Activated CD4-positive, alpha-beta T cell treated with anti-CD3 and anti-CD28 coated beads, Interleukin-10, Interleukin-2, amounts not matched to agents 100 ng/mL and 50 ng/mL, durations not matched to agents 16 hours and 8 hours (primary cell): Measurements from ENCODE around the gene SLC17A8.
"Not testable (repeated sequence)": the region's sequence is repeated elsewhere in the genome, so short reads cannot be mapped to it uniquely, and the experiment has no call there.

ENCODE experiments used
- DNase-seq: peaks from one replicate; pipeline ENCODE4 v3.0.0-alpha.2; 2020

The SLC17A8 gene

DNA sequence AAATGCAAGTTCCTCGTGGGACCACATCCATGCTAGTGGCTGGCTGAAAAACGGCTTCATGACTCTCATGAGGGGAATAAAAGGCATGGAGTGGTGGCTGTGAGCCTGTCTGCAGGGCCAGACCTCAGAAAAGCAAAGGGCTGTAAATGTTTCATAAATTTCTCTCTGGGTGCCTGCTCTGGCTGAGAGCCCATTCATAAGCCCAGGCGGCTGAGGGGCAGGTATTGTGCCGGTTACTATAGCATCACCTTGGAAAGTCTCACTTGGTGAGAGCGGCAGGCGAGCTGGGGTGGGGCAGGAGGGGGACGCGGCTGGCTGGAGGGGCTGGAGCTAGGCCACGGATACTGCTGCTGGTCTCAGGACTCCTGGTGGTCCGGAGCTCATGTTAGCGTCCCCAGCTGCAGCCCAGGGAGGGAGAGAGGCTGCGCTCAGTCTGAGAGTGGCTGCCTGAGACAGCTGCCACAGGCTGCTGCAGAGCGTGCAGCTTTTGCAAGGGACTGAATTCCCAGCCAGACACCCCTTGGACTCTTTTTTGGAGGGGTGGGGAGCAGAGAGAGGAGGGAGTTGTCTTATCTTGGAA, at the start of gene SLC17A8:
Gene SLC17A8, plus strand, starts transcription at position 431 of the 580 bp plus-strand sequence. CDS start 318 bp downstream, outside the sequence.
- DNase-seq, result no peak

DNA sequence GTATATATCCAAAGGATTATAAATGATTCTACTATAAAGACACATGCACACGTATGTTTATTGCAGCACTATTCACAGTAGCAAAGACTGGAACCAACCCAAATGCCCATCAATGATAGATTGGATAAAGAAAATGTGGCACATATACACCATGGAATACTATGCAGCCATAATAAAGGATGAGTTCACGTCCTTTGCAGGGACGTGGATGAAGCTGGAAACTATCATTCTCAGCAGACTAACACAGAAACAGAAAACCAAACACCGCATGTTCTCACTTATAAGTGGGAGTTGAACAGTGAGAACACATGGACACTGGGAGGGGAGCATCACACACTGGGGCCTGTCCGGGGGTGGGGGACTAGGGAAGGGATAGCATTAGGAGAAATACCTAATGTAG, 48.7 kb upstream of the SLC17A8 start:
- not testable (repeated sequence) for DNase-seq

- no peak for DNase-seq
Measured at GRCh38 chr12:100311317-100311716, 45.6 kb upstream of the SLC17A8 start.

DNA sequence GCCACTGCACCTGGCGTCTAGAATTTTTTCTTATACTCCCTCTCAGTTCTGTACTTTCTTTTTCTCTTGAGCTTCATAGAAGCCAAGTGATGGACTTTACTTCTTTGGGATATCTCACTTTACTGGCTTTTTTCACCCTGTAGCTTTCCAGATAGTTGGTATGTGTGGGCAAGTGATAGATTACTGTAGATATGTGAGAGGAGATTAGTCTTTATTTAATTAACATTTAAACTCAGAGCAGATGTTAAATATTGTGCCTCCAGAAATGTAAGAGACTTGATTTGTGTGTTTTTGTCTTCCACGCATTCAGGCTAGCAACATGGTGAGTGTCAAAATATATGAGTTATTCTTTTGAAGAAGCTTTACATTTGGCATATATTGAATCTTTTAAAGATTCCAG, 39.5 kb upstream of the SLC17A8 start:
- no peak for DNase-seq

DNA sequence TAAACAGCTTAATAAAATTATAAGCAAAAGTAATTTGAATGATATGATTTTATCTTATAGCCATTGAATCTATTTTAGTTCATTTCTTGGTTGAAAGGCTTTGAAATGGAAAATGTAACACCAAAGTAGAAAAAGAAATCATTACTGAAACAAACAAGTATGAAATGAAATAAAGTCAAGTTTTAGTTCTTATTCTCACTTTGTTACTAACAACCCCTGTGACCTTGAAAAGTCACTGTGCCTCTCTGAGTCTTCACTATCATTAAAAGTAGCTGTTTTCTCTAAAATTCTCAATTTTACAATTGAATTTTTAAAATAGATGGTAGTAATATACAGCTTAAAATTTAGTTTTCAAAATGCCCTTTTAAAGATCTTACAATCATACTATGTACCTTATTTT, 32.4 kb upstream of the SLC17A8 start:
- no peak for DNase-seq

DNA sequence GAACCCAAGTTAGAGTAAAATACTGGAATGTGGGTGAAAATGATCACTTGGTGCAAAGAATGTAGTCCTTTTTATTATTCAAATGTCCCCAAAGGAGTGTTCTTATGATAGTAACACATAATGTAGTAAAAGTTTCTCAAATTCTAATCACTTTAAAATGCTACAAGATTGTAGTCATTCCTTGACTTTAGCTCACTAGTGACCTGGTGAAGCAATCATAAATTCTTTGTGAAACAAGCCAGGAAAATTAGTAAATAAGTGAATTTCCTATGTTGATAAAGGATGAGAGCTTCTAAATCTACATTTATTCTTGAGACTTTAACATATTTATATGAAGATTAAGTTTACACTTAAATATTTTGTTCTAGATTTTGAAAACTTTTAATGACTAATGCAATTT, 30.7 kb upstream of the SLC17A8 start:
- DNase-seq, result no peak

- DNase-seq, result no peak
Measured at GRCh38 chr12:100329800-100330199, 27.1 kb upstream of the SLC17A8 start.

DNA sequence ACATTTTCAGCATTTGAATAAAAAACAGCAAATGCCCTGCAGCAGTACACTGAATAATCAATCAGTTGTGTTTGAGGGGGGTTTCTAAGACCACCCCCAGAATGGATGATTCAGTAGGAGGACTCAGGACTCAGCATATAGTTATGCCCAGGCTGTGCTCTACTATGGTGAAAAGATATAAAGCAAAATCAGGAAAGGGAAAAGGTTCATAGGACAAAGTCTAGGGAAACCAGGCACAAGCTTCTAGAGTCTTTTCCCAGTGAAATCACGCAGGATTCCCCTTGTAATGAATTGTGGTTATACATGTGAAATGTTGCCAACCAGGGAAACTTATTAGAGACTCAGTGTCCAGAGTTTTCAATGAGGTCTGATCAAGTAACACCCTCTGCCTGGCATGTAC, 25.0 kb upstream of the SLC17A8 start:
- no peak for DNase-seq

DNA sequence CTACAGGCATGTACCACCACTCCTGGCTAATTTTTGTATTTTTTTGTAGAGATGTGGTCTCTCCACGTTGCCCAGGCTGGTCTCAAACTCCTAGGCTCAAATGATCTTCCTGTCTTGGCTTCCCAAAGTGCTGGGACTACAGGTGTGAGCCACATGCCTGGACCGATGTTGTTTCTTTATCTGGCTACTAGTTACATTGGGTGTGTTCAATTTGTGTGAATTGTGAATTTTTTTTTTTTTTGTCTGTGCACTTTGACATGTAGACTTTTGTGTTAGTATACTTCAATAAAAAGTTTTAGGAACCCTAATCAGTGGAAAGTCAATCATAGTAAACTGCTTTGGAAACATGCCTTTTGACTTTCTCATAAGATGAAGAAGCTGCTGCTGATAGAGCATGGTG, 24.0 kb upstream of the SLC17A8 start:
- no peak for DNase-seq

DNA sequence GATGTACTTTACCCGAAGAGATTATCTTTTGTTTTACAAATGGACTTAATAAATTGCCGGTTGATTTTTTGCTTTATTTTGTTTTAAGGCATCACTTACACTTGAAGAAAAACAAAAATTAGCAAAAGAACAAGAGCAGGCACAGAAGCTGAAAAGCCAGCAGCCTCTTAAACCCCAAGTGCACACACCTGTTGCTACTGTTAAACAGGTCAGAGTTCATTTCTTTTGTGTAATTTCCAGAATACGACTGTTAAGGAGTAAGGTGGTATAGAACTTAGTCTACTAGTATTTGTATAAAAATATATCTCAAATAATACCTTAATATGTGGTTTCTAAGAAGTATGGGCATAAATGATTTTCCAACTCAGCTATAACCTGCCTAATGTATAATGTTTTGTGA, 19.6 kb upstream of the SLC17A8 start:
- no peak for DNase-seq

DNA sequence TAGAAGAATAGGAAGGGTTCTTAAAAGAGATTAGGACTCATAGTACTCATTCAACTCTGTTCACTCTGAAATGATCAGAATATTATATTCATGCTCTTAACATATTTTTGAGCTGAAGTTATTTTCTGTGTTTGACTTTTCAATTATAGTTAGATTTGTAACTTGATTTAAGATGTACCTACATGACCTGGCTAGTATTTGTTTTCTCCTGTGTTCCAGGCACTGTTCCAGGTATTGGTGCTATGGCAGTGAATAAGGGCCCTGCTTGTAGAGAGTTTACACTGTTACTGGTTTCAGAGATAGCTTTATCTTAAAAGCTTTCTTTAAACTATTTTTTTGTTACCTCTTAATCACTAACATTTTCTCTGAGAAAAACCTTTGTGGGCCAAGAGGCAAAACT, 19.1 kb upstream of the SLC17A8 start:
- no peak for DNase-seq

- no peak for DNase-seq
Measured at GRCh38 chr12:100339071-100339470, 17.8 kb upstream of the SLC17A8 start.

GRCh38 chr12:100342897-100343296, 14.0 kb upstream of the SLC17A8 start:
- DNase-seq, result not testable (repeated sequence)

- DNase-seq, result not testable (repeated sequence)
Measured at GRCh38 chr12:100344351-100344750, 12.5 kb upstream of the SLC17A8 start.

GRCh38 chr12:100345020-100345767, 11.7 kb upstream of the SLC17A8 start:
- no peak for DNase-seq

DNA sequence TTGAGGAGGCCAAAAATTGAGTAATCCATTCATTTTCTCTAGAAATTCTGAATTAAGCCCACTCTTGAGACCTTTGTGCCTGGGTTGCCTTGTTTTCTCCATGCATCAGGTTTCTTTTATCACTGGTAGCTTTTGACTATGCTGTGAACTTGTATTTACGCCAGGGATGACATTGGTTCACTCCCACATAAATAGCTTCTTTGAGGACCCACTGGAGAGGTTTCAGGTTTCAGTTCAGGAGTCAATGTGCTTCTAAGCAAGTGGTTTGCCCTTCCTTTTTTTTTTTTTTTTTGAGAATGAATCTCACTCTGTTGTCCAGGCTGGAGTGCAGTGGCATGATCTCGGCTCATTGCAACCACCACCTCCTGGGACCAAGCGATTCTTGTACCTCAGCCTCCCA, 10.2 kb upstream of the SLC17A8 start:
- no peak for DNase-seq

DNA sequence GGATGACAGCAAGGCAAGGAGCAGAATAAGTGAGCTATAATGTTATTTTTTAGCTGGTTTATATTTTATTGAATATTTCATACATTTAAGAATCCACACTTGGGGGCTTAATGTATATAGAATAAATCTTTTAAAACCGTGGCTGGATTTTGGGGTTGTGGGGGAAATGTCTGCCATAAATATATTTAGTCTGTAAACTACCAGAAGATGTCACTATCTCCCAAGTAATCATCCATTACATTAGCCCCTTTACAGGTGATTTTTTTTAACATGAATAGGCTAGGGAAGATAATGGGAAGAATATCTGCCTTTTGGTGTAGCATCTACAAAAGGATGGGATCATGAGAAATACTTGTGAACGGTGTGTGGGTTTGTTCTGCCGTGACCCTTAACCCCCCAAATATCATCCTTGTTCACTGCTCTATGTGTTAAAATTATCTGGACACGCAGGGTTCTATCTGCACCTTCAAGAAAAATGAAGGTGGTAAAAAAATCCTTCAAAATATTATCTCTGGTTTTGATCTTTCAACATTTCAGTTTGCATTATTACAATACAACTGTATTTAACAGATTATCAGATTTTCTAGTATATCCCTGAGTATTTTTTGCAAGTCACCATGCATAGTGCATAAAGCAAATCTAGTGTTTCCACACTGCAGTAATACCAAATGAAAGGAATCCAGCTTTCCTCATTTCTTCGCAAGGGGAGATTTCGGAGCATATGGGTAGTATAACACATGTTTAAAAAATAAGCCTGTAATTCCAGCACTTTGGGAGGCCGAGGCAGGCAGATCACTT, 8.0 kb upstream of the SLC17A8 start:
- no peak for DNase-seq

DNA sequence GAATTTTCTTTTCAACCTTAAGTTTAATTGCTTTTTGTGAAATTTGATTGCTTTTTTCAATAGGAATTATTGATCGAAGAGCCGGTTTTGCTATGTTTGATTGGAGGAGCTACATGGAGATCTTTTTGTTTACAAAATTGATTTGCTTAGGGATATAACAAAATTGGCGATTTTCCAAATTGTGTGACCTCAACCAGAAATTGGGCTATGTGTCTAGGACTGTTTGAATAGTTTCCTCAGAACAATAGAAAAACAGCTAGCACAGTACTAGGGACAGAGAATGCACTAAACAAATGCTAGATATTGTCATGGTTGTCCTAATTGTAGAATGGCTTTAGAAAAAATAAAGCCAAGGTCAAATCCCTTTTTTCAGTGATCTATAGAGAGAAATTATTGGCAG, 2.4 kb downstream of the SLC17A8 start:
- no peak for DNase-seq

DNA sequence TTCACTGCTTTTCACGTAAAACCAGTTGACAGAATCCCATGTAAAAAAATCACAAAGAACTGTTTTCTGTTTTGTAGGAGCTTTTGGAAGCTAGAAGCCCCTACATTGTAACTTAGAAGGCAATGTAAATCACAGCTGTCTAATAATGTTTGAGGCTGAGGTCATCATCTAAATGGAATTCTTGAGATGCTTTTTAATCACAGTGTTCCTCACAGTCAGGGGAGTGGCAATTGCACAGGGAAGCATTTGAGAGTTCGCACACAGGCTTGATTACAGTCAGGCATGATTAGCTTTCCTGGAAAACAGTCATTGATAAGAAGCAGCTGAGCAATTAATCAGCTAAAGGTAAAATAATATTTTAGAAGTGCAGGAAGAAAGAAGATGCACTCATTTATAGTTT, 2.9 kb downstream of the SLC17A8 start:
- no peak for DNase-seq

- DNase-seq, result no peak
Measured at GRCh38 chr12:100360450-100360849, 3.6 kb downstream of the SLC17A8 start.

DNA sequence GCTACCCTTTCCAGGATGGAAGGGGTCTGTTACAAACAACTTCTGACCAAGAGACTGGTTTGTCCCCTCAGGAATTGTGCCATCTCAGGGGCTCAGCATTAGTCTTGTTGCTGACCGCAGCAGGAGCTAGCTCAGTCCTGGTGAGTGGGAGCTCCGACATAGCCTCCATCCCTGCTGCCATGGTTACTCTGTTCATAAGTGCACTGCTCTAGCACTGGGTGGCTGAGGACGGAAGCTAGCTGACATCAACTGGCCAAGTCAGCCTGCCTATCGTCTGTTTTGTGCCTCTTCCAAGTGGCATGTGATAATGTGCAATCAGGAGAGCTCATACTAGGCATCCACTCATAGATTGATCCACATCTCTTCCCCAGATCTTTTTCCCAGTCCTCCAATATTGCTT, 7.5 kb downstream of the SLC17A8 start:
- no peak for DNase-seq

DNA sequence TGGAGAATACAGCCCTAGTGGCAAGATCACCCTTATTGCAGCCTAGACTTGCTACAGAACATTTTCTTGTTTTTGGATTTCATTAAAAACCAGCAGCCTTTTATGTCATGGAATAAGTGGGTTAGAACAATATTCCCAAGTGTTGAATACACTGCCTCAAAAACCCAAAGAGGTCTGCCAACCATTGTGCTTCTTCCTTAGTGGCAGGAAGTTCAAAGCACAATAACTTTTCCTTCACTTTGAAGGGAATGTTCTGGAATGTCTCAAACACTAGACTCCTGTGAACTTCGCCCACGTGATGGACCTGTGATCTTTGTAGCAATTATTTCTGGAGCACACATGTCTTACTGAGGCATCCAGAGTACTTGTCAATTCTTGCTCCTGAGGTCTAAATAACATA, 8.5 kb downstream of the SLC17A8 start:
- no peak for DNase-seq

DNA sequence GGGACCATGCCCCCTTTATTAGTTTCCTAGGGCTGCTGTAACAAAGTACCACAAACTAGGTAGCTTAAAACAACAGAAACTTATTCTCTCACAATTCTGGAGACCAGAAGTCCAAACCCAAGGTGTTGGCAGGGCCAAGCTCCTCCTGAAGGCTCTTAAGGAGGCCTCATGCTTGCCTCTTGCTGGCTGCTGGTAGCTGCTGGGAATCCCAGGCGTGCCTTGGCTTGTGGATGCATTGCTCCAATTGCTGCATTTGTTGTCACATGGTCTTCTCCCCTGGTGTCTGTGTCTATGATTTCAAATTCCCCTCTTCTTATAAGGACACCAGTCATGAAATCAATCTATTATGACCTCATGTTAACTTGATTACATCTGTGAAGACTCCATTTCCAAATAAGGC, 11.2 kb downstream of the SLC17A8 start:
- no peak for DNase-seq

DNA sequence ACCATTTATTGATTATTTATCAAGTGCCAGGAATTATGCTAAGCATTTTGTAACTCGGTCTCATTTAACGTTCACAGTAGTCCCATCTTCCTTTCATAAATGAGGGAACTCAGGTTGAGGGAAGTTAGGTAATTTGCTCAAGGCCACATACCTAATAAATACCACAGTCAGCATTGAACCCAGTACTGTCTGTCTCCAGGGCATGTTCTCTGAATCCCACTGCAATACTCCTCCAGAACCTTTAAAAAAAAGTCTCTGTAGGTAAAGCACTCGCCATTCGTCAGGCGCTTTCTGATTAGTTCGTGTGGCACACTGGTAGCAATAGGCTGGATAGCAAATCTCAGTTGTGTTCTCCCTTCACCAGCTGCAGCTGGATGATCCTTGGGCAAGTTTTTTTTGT, 14.3 kb downstream of the SLC17A8 start:
- DNase-seq, result no peak
